K562 (cell line): ENCODE results near the gene NTRK1. TPM values are rescaled to one million over a fixed set of nuclear protein-coding genes. Genes with fewer than 3 reads are reported as not detected.

ENCODE experiments used
- ARID2 ChIP-seq: fragments of 450-650 bp; IDR thresholded peaks from 2 replicates; pipeline ENCODE4 v1.6.1; 2017; ENCODE audit warnings: antibody characterized with exemption, mild to moderate bottlenecking
- EZH2 ChIP-seq: IDR thresholded peaks from 2 replicates; pipeline ENCODE4 v1.6.1; 2012; ENCODE audit warnings: low read depth, mild to moderate bottlenecking, inconsistent platforms, low read length, borderline replicate concordance
- PTTG1 ChIP-seq: fragments of 450-650 bp; IDR thresholded peaks from 2 replicates; pipeline ENCODE4 v1.6.1; 2016; ENCODE audit warnings: low read depth, mild to moderate bottlenecking, missing genetic modification characterization, missing compliant biosample characterization
- STAG1 ChIP-seq: sonication (generic); formaldehyde crosslinking; IDR thresholded peaks from 2 replicates; pipeline ENCODE4 v1.5.0; 2020; ENCODE audit warnings: missing genetic modification reagents, borderline replicate concordance
- ZBTB7A ChIP-seq: IDR thresholded peaks from 2 replicates; pipeline ENCODE4 v1.6.1; 2011; ENCODE audit warnings: low read depth, mild to moderate bottlenecking, low read length, moderate library complexity, borderline replicate concordance; ENCODE audit not compliant: control insufficient read depth
- polyA plus RNA-seq, 8 experiments: library from polyadenylated mRNA; depleted of rRNA in 4 of 8; stranded (reverse) in 5 of 8; unstranded in 3 of 8; fragments of >200 nt; fragmentation: Nextera tagmentation in 2 of 8; fragmentation: Illumina TruSeq in 1 of 8; extraction: Ambion mirVana in 2 of 8; extraction: Trizol in 1 of 8; gene quantifications; 2 replicates each; pipeline versions ENCODE4 v1.2.1 to v1.2.3, GENCODE V29; 2011 to 2014; ENCODE audit warnings: inconsistent platforms in 1 of 8, missing spikeins in 1 of 8
- total RNA-seq, 7 experiments: library from RNA; depleted of rRNA in 6 of 7; stranded (reverse); fragments of >200 nt in 6 of 7; fragmentation: Illumina TruSeq in 2 of 7; extraction: Trizol in 2 of 7; gene quantifications; 2 replicates each; pipeline versions ENCODE4 v1.2.1 to v1.2.3, GENCODE V29; 2011 to 2021; ENCODE audit warnings: low replicate concordance in 1 of 7
- TF ChIP-seq, protein P1 (sequence below), 3 experiments: IDR thresholded peaks in 2 of 3; conservative IDR thresholded peaks in 1 of 3; 2 replicates each; pipeline ENCODE4 v1.5.1; 2011 to 2012; ENCODE audit warnings: low read length in 3 of 3, mild to moderate bottlenecking in 3 of 3, control low read depth in 2 of 3, improper control_type of control experiment in 1 of 3, inconsistent platforms in 1 of 3, low read depth in 1 of 3, mixed read lengths in 1 of 3, moderate library complexity in 1 of 3; ENCODE audit not compliant: insufficient read depth in 2 of 3
- TF ChIP-seq, protein P2 (sequence below): sonication (generic); formaldehyde crosslinking; IDR thresholded peaks from 2 replicates; pipeline ENCODE4 v1.8.1; 2023; ENCODE audit warnings: mild to moderate bottlenecking, missing genetic modification reagents
- TF ChIP-seq, protein P3 (sequence below): IDR thresholded peaks from 2 replicates; pipeline ENCODE4 v1.6.1; 2016; ENCODE audit warnings: missing genetic modification characterization, missing compliant biosample characterization

Gene NTRK1
- total and polyA plus RNA-seq, 9 of the 15 experiments (the other 6 are each of a cell fraction or from before 2014, with no cell fraction given): 0.46 to 30.0 (median 7.9) TPM

DNA sequence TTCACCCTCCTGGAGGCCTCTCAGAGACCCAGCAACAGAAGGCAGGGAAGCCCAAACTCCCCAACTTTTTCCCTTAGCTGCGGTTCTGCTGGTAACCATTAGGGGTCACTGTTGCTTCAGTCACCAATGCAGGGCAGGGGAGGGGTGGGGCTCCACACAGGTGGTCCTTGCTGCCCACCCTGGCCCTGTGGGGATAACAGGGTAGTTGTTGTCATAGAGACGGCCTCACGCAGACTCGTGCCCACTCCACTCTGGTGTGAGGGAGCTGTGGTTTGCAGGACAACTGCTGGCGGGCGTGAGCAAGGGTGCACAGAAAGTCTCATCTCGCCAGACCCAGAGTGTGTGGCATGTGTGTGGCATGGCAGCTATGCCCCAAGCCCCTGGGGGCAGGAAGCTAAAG is 21.7 kb upstream of the NTRK1 start (continued):
- TF ChIP-seq, protein P1, sequence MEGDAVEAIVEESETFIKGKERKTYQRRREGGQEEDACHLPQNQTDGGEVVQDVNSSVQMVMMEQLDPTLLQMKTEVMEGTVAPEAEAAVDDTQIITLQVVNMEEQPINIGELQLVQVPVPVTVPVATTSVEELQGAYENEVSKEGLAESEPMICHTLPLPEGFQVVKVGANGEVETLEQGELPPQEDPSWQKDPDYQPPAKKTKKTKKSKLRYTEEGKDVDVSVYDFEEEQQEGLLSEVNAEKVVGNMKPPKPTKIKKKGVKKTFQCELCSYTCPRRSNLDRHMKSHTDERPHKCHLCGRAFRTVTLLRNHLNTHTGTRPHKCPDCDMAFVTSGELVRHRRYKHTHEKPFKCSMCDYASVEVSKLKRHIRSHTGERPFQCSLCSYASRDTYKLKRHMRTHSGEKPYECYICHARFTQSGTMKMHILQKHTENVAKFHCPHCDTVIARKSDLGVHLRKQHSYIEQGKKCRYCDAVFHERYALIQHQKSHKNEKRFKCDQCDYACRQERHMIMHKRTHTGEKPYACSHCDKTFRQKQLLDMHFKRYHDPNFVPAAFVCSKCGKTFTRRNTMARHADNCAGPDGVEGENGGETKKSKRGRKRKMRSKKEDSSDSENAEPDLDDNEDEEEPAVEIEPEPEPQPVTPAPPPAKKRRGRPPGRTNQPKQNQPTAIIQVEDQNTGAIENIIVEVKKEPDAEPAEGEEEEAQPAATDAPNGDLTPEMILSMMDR (IDR thresholded peaks at IDR 0.05 in 2 of 3, conservative IDR thresholded peaks at IDR 0.05 in 1 of 3; ENCODE audit: insufficient read depth in 2 of 3, low read depth in 1 of 3, low read length in 3 of 3): peak; percentile 90 to 95 (median 94)
- TF ChIP-seq, protein P2, sequence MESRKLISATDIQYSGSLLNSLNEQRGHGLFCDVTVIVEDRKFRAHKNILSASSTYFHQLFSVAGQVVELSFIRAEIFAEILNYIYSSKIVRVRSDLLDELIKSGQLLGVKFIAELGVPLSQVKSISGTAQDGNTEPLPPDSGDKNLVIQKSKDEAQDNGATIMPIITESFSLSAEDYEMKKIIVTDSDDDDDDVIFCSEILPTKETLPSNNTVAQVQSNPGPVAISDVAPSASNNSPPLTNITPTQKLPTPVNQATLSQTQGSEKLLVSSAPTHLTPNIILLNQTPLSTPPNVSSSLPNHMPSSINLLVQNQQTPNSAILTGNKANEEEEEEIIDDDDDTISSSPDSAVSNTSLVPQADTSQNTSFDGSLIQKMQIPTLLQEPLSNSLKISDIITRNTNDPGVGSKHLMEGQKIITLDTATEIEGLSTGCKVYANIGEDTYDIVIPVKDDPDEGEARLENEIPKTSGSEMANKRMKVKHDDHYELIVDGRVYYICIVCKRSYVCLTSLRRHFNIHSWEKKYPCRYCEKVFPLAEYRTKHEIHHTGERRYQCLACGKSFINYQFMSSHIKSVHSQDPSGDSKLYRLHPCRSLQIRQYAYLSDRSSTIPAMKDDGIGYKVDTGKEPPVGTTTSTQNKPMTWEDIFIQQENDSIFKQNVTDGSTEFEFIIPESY (CRISPR knock-in tag): peak; percentile 16; the same call in 1 of the 2 replicates
- no peak for TF ChIP-seq PTTG1
- peak; percentile 76; the same call in 1 of the 2 replicates for TF ChIP-seq ZBTB7A
- TF ChIP-seq STAG1 (CRISPR knock-in tag): peak; percentile 48; the same call in 1 of the 2 replicates
- TF ChIP-seq ARID2: 0 out of 2 replicates have a peak, but pooled peaks have one; percentile 25
- TF ChIP-seq, protein P3, sequence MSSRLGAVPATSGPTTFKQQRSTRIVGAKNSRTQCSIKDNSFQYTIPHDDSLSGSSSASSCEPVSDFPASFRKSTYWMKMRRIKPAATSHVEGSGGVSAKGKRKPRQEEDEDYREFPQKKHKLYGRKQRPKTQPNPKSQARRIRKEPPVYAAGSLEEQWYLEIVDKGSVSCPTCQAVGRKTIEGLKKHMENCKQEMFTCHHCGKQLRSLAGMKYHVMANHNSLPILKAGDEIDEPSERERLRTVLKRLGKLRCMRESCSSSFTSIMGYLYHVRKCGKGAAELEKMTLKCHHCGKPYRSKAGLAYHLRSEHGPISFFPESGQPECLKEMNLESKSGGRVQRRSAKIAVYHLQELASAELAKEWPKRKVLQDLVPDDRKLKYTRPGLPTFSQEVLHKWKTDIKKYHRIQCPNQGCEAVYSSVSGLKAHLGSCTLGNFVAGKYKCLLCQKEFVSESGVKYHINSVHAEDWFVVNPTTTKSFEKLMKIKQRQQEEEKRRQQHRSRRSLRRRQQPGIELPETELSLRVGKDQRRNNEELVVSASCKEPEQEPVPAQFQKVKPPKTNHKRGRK (tag): no peak
- TF ChIP-seq EZH2: no peak
